Panc1 (cell line): ENCODE results near the gene DPP7. TPM values are rescaled to one million over a fixed set of nuclear protein-coding genes. Genes with fewer than 3 reads are reported as not detected.

Experiments used
- ATAC-seq: fragments of 200-7000 bp; cut with Tn5 transposase; 2 replicates; pipeline ENCODE4 v1.9.1; 2020; ENCODE audit warnings: mild to moderate bottlenecking, moderate library complexity
- BruUV-seq: library from RNA; stranded (reverse); fragments of 400-500 nt; replicated peaks from 2 replicates; lab custom pipeline; 2021; lab: Mats Ljungman, UMichigan
- CTCF ChIA-PET: fragments of 300-600 bp; sonication (Branson Sonifier 250); formaldehyde crosslinking; loops from one replicate; lab custom pipeline; 2022; ENCODE audit warnings: antibody characterized with exemption; lab: Charles Lee
- POLR2A ChIA-PET: fragments of 300-600 bp; sonication (Branson Sonifier 250); formaldehyde crosslinking; loops from one replicate; lab custom pipeline; 2022; ENCODE audit warnings: antibody characterized with exemption; lab: Charles Lee
- DNase-seq: peaks from one replicate; pipeline ENCODE4 v3.0.0-alpha.2; 2010; ENCODE audit warnings: low read depth, low spot score
- H3K27ac ChIP-seq: 2 replicates; pipeline ENCODE4 v1.5.1; 2011; ENCODE audit warnings: mild to moderate bottlenecking, low read length, inconsistent platforms
- H3K27me3 ChIP-seq: fragments of 200-500 bp; sonication (Bioruptor generic); 2 replicates; pipeline ENCODE4 v1.6.0; 2014; ENCODE audit warnings: low read length, inconsistent platforms; ENCODE audit not compliant: control insufficient read depth, insufficient read depth
- H3K36me3 ChIP-seq: fragments of 200-500 bp; sonication (Bioruptor generic); 2 replicates; pipeline ENCODE4 v1.5.1; 2014; ENCODE audit warnings: inconsistent platforms, mild to moderate bottlenecking, low read length, moderate library complexity; ENCODE audit not compliant: control insufficient read depth, insufficient read depth
- H3K4me1 ChIP-seq: 2 replicates; pipeline ENCODE4 v1.5.1; 2011; ENCODE audit warnings: inconsistent platforms, mild to moderate bottlenecking, low read length, moderate library complexity; ENCODE audit not compliant: control insufficient read depth, insufficient read depth
- H3K4me3 ChIP-seq, 2 experiments: 2 replicates each; pipeline ENCODE4 v1.5.1; 2011 to 2012; ENCODE audit warnings: low read depth in 2 of 2, low read length in 2 of 2, mild to moderate bottlenecking in 2 of 2, inconsistent platforms in 1 of 2, moderate library complexity in 1 of 2
- H3K9me3 ChIP-seq: fragments of 200-500 bp; sonication (Bioruptor generic); 2 replicates; pipeline ENCODE4 v1.5.1; 2014; ENCODE audit warnings: low read depth, mild to moderate bottlenecking, inconsistent platforms, low read length, moderate library complexity; ENCODE audit not compliant: control insufficient read depth, insufficient read depth
- CTCF ChIP-seq: fragments of 450-650 bp; IDR thresholded peaks from 2 replicates; pipeline ENCODE4 v1.5.1; 2017; ENCODE audit warnings: mild to moderate bottlenecking
- POLR2AphosphoS5 ChIP-seq: IDR thresholded peaks from 2 replicates; pipeline ENCODE4 v1.6.1; 2012; ENCODE audit warnings: mild to moderate bottlenecking, low read depth, low read length, moderate library complexity
- REST ChIP-seq, 2 experiments: IDR thresholded peaks; 2 replicates each; pipeline ENCODE4 v1.6.1; 2011 to 2012; ENCODE audit warnings: low read depth in 2 of 2, control low read depth in 1 of 2, low read length in 1 of 2, mild to moderate bottlenecking in 1 of 2, moderate library complexity in 1 of 2; ENCODE audit not compliant: insufficient read depth in 1 of 2
- SIN3A ChIP-seq: IDR thresholded peaks from 2 replicates; pipeline ENCODE4 v1.6.1; 2012; ENCODE audit warnings: low read depth, mild to moderate bottlenecking, low read length, moderate library complexity, borderline replicate concordance; ENCODE audit not compliant: insufficient read depth
- TCF7L2 ChIP-seq: IDR thresholded peaks from 2 replicates; pipeline ENCODE4 v1.6.1; 2011; ENCODE audit warnings: mild to moderate bottlenecking, low read depth, low read length, inconsistent platforms
- in situ Hi-C: cut with HindIII; loops from 2 replicates; pipeline ENCODE4 v1.10.0; 2016; ENCODE audit warnings: low sequenced_read_pairs, low pct_unique_long_range_greater_than_20kb
- intact Hi-C: fragments of 100-400 bp; cut with micrococcal nuclease; formaldehyde crosslinking; loops from one replicate; pipeline ENCODE4 v1.10.0; 2022; ENCODE audit not compliant: unreplicated experiment
- total RNA-seq: library from RNA; stranded (reverse); gene quantifications from one replicate; pipeline ENCODE4 v1.2.1, GENCODE V29; 2021; ENCODE audit not compliant: unreplicated experiment

DPP7 gene
- total RNA-seq, 1 experiment from 2014 or later: 236 TPM

- CTCF ChIA-PET: interaction anchor here (0.6 to 1.0 kb wide), 2 partner anchors 13 to 194 kb away, joined by 3 to 4 read pairs; no protein-coding TSS in a partner anchor
- ATAC-seq (peak; percentile 89), DNase-seq (no peak)
- no peaks in the 10 kb centered on the region for H3K9me3 ChIP-seq
- peaks cover 2% of the 10 kb centered on the region; the same call in 1 of the 2 replicates for H3K4me1 ChIP-seq
- intact Hi-C loops (no loop called here), in situ Hi-C loops (no loop called here)
- POLR2A ChIA-PET: interaction anchor here (0.6 kb wide), 1 partner anchor 369 kb away, joined by 8 read pairs; no protein-coding TSS in a partner anchor
- H3K27me3 ChIP-seq: no peaks in the 10 kb centered on the region
- TF ChIP-seq TCF7L2: no peak
- TF ChIP-seq POLR2AphosphoS5: no peak
- peak within 1 kb of the TSS; percentile 66 for H3K27ac ChIP-seq
- BruUV-seq: no TSS peak
- peak within 1 kb of the TSS; percentile 53 for H3K4me3 ChIP-seq
- no peaks in the 10 kb centered on the region; the same call in 1 of the 2 replicates for H3K36me3 ChIP-seq
These were observed 44.2 kb downstream of the DPP7 start, which contains the start of gene SAPCD2 for GRCh38 chr9:137070201-137070905. SAPCD2 (minus strand) TSS chr9:137070557; CDS start chr9:137070460, 97 bp downstream.

GRCh38 chr9:137069508-137070091, 44.9 kb downstream of the DPP7 start:
- Histone ChIP-seq H3K27ac (no peak overlapping the region), H3K36me3 (no peaks in the 10 kb centered on the region; the same call in 1 of the 2 replicates), H3K9me3 (no peaks in the 10 kb centered on the region), H3K4me3 (peak overlapping the region; percentile 34 to 53), H3K4me1 (peaks cover 2% of the 10 kb centered on the region; the same call in 1 of the 2 replicates), H3K27me3 (no peaks in the 10 kb centered on the region)
- in situ Hi-C loops (no loop called here), intact Hi-C loops (no loop called here)
- no peak for DNase-seq
- no TSS peak for BruUV-seq
- no peak for TF ChIP-seq TCF7L2
- no peak for TF ChIP-seq SIN3A
- no peak for ATAC-seq
- CTCF ChIA-PET: interaction anchor here (1.2 kb wide), 1 partner anchor 34 kb away, joined by 4 read pairs; no protein-coding TSS in a partner anchor
- POLR2A ChIA-PET: no interaction called here

- Histone ChIP-seq H3K36me3 (no peaks in the 10 kb centered on the region; the same call in 1 of the 2 replicates), H3K4me1 (peaks cover 2% of the 10 kb centered on the region; the same call in 1 of the 2 replicates), H3K27ac (no peak overlapping the region), H3K27me3 (no peaks in the 10 kb centered on the region), H3K4me3 (peak overlapping the region; percentile 34 to 53), H3K9me3 (no peaks in the 10 kb centered on the region)
- DNase-seq (no peak), ATAC-seq (no peak)
- CTCF ChIA-PET: interaction anchor here (1.0 to 1.5 kb wide), 7 partner anchors 8 to 121 kb away, joined by 3 to 9 read pairs (median 4); partner anchors contain the start of genes MAN1B1, NPDC1 and UAP1L1
- in situ Hi-C loops (no loop called here), intact Hi-C loops (no loop called here)
- no TSS peak for BruUV-seq
- TF ChIP-seq SIN3A (no peak), POLR2AphosphoS5 (no peak), TCF7L2 (no peak), REST (IDR thresholded peaks at IDR 0.05; ENCODE audit: insufficient read depth in 1 of 2, low read depth in 2 of 2, low read length in 1 of 2) (no peak), CTCF (no peak)
- POLR2A ChIA-PET: no interaction called here
These were observed 45.7 kb downstream of the DPP7 start for GRCh38 chr9:137068539-137069507.
